H9 (cell line): ENCODE results near the gene STARD3. TPM values are rescaled to one million over a fixed set of nuclear protein-coding genes. Genes with fewer than 3 reads are reported as not detected.

Experiments used
- DNase-seq: peaks from one replicate; pipeline ENCODE4 v3.0.0-alpha.2; 2017
- H2AFZ ChIP-seq: one replicate; pipeline ENCODE4 v1.6.1; 2013; ENCODE audit warnings: mild to moderate bottlenecking, low read length, control low read depth, moderate library complexity
- H2AK5ac ChIP-seq: 2 replicates; pipeline ENCODE4 v1.6.1; 2013; ENCODE audit warnings: low read length, control low read depth, mixed read lengths; ENCODE audit not compliant: insufficient read length
- H2BK120ac ChIP-seq: one replicate; pipeline ENCODE4 v1.6.1; 2013; ENCODE audit warnings: low read depth, mild to moderate bottlenecking, low read length, control low read depth, inconsistent platforms; ENCODE audit not compliant: poor library complexity, severe bottlenecking
- H2BK12ac ChIP-seq: 2 replicates; pipeline ENCODE4 v1.6.1; 2013; ENCODE audit warnings: low read length, control low read depth, mixed read lengths, low read depth; ENCODE audit not compliant: insufficient read length
- H2BK15ac ChIP-seq: 2 replicates; pipeline ENCODE4 v1.6.1; 2013; ENCODE audit warnings: low read depth, low read length, control low read depth
- H2BK20ac ChIP-seq: one replicate; pipeline ENCODE4 v1.6.1; 2013; ENCODE audit warnings: low read depth, mild to moderate bottlenecking, low read length, control low read depth, inconsistent platforms; ENCODE audit not compliant: poor library complexity, severe bottlenecking
- H2BK5ac ChIP-seq: 2 replicates; pipeline ENCODE4 v1.6.1; 2013; ENCODE audit warnings: low read length, control low read depth, mixed read lengths; ENCODE audit not compliant: insufficient read length
- H3K14ac ChIP-seq: 2 replicates; pipeline ENCODE4 v1.6.1; 2013; ENCODE audit warnings: low read length, control low read depth; ENCODE audit not compliant: insufficient read depth
- H3K18ac ChIP-seq: 2 replicates; pipeline ENCODE4 v1.6.1; 2013; ENCODE audit warnings: low read depth, mild to moderate bottlenecking, mixed read lengths, low read length, control low read depth; ENCODE audit not compliant: insufficient read length
- H3K23ac ChIP-seq: 2 replicates; pipeline ENCODE4 v1.6.1; 2013; ENCODE audit warnings: low read length, control low read depth, mixed read lengths, low read depth; ENCODE audit not compliant: insufficient read length
- H3K23me2 ChIP-seq: 2 replicates; pipeline ENCODE4 v1.6.1; 2013; ENCODE audit warnings: low read depth, mild to moderate bottlenecking, mixed read lengths, low read length, control low read depth; ENCODE audit not compliant: insufficient read length, poor library complexity, severe bottlenecking
- H3K27ac ChIP-seq: 2 replicates; pipeline ENCODE4 v1.5.1; 2013; ENCODE audit warnings: low read length, control low read depth, mixed read lengths, low read depth; ENCODE audit not compliant: insufficient read length
- H3K27me3 ChIP-seq: 2 replicates; pipeline ENCODE4 v1.6.1; 2013; ENCODE audit warnings: low read length, control low read depth, inconsistent platforms; ENCODE audit not compliant: insufficient read depth
- H3K4ac ChIP-seq: 2 replicates; pipeline ENCODE4 v1.6.1; 2013; ENCODE audit warnings: low read depth, mild to moderate bottlenecking, control low read depth, inconsistent platforms, low read length, moderate library complexity
- H3K4me1 ChIP-seq: 2 replicates; pipeline ENCODE4 v1.6.1; 2013; ENCODE audit warnings: low read length, control low read depth, inconsistent platforms; ENCODE audit not compliant: insufficient read depth
- H3K4me2 ChIP-seq: 2 replicates; pipeline ENCODE4 v1.6.1; 2013; ENCODE audit warnings: low read length, control low read depth, mixed read lengths; ENCODE audit not compliant: insufficient read length, insufficient read depth
- H3K56ac ChIP-seq: 2 replicates; pipeline ENCODE4 v1.6.1; 2013; ENCODE audit warnings: low read depth, mild to moderate bottlenecking, mixed read lengths, low read length, control low read depth; ENCODE audit not compliant: insufficient read length
- H3K79me1 ChIP-seq: 2 replicates; pipeline ENCODE4 v1.6.1; 2013; ENCODE audit warnings: low read depth, mild to moderate bottlenecking, moderate library complexity, low read length, control low read depth, inconsistent platforms; ENCODE audit not compliant: insufficient read depth, poor library complexity, severe bottlenecking
- H3K79me2 ChIP-seq: 2 replicates; pipeline ENCODE4 v1.6.1; 2013; ENCODE audit warnings: low read length, control low read depth, inconsistent platforms; ENCODE audit not compliant: insufficient read depth
- H3K9ac ChIP-seq: 2 replicates; pipeline ENCODE4 v1.6.1; 2013; ENCODE audit warnings: low read length, control low read depth, mixed read lengths; ENCODE audit not compliant: insufficient read length; ENCODE audit errors: extremely low read depth
- H3K9me3 ChIP-seq: one replicate; pipeline ENCODE4 v1.6.1; 2013; ENCODE audit warnings: low read depth, low read length, inconsistent platforms; ENCODE audit not compliant: control insufficient read depth
- H3T11ph ChIP-seq: one replicate; pipeline ENCODE4 v1.6.1; 2013; ENCODE audit warnings: mild to moderate bottlenecking, low read length, control low read depth, inconsistent platforms
- H4K20me1 ChIP-seq: one replicate; pipeline ENCODE4 v1.6.1; 2013; ENCODE audit not compliant: control insufficient read depth, insufficient read length, insufficient read depth
- H4K5ac ChIP-seq: 2 replicates; pipeline ENCODE4 v1.6.1; 2013; ENCODE audit warnings: low read depth, mild to moderate bottlenecking, mixed read lengths, low read length, control low read depth; ENCODE audit not compliant: insufficient read length
- H4K8ac ChIP-seq: replicated peaks from 2 replicates; pipeline ENCODE4 v1.6.1; 2013; ENCODE audit warnings: low read length, control low read depth, mixed read lengths, low read depth; ENCODE audit not compliant: insufficient read length
- H4K91ac ChIP-seq: 2 replicates; pipeline ENCODE4 v1.6.1; 2013; ENCODE audit warnings: low read depth, mild to moderate bottlenecking, moderate library complexity, mixed read lengths, low read length, control low read depth; ENCODE audit not compliant: insufficient read length
- H3K27ac Mint-ChIP-seq, 3 experiments: 2 replicates in 2 of 3; 3 replicates in 1 of 3; pipeline ENCODE4 v1.8.0; 2020 to 2021; ENCODE audit warnings: mixed read lengths in 3 of 3, mild to moderate bottlenecking in 1 of 3, moderate library complexity in 1 of 3
- H3K27me3 Mint-ChIP-seq: 2 replicates; pipeline ENCODE4 v1.8.0; 2021; ENCODE audit warnings: low read depth, mild to moderate bottlenecking, moderate library complexity, mixed read lengths
- H3K36me3 Mint-ChIP-seq, 3 experiments: 2 replicates in 2 of 3; 3 replicates in 1 of 3; pipeline ENCODE4 v1.8.0; 2020 to 2021; ENCODE audit warnings: low read depth in 3 of 3, mixed read lengths in 3 of 3; ENCODE audit not compliant: insufficient read depth in 1 of 3
- H3K4me1 Mint-ChIP-seq, 2 experiments: 2 replicates each; pipeline ENCODE4 v1.8.0; 2020; ENCODE audit warnings: mixed read lengths in 2 of 2
- H3K4me3 Mint-ChIP-seq, 2 experiments: 2 replicates in 1 of 2; 3 replicates in 1 of 2; pipeline ENCODE4 v1.8.0; 2020 to 2021; ENCODE audit warnings: mild to moderate bottlenecking in 2 of 2, mixed read lengths in 2 of 2, moderate library complexity in 1 of 2
- H3K9me3 Mint-ChIP-seq, 2 experiments: 2 replicates in 1 of 2; 3 replicates in 1 of 2; pipeline ENCODE4 v1.8.0; 2020; ENCODE audit warnings: mild to moderate bottlenecking in 2 of 2, mixed read lengths in 2 of 2, moderate library complexity in 1 of 2
- WGBS: extraction: QIAGEN DNeasy Blood & Tissue Kit; methylation state at CpG from one replicate; pipeline ENCODE4 v1.1.7; 2013; ENCODE audit warnings: missing lambda C conversion rate, low lambda C conversion rate, mixed read lengths; ENCODE audit not compliant: insufficient read length; ENCODE audit errors: extremely low coverage; 5-methylcytosine and 5-hydroxymethylcytosine counted together
- total RNA-seq: library from RNA; stranded (reverse); gene quantifications from 2 replicates; pipeline ENCODE4 v1.2.1, GENCODE V29; 2021
- TF ChIP-seq, protein P1 (sequence below): fragments of 200-600 bp; sonication (generic); conservative IDR thresholded peaks from 3 replicates; pipeline ENCODE4 v1.8.0; 2021; ENCODE audit warnings: antibody characterized with exemption, mild to moderate bottlenecking

Gene STARD3
- total RNA-seq, 1 experiment from 2014 or later, result 51.3 TPM

- Histone ChIP-seq H2BK12ac (no peak within 1 kb of the TSS), H3K18ac (no peak within 1 kb of the TSS), H3K56ac (no peak within 1 kb of the TSS), H3K27ac (no peak within 1 kb of the TSS), H3K4ac (no peak within 1 kb of the TSS), H3K23ac (no peak within 1 kb of the TSS), H3K23me2 (peaks cover 6% of the 10 kb centered on the region), H3K27me3 (peaks cover 3% of the 10 kb centered on the region; the same call in 1 of the 2 replicates), H2BK15ac (no peak within 1 kb of the TSS), H3K4me1 (peaks cover 6% of the 10 kb centered on the region; the same call in 1 of the 2 replicates), H4K8ac (no peak within 1 kb of the TSS), H2BK5ac (no peak within 1 kb of the TSS), H3T11ph (no peak within 1 kb of the TSS), H3K9me3 (no peaks in the 10 kb centered on the region), H4K5ac (no peak within 1 kb of the TSS), H2BK120ac (no peak within 1 kb of the TSS), H2AFZ (no peak within 1 kb of the TSS), H3K4me2 (peak within 1 kb of the TSS; percentile 65), H3K9ac (no peak within 1 kb of the TSS), H3K14ac (0 out of 2 replicates have a peak within 1 kb of the TSS, but pooled peaks have one; percentile 44), H2BK20ac (no peak within 1 kb of the TSS), H4K91ac (no peak within 1 kb of the TSS), H4K20me1 (no peaks in the 10 kb centered on the region), H3K79me2 (no peaks in the 10 kb centered on the region), H2AK5ac (no peak within 1 kb of the TSS), H3K79me1 (no peaks in the 10 kb centered on the region)
- WGBS, result no CpG with 5 or more reads among the region's 85 CpGs
- peaks cover 70% of the 10 kb centered on the region for H3K27me3 Mint-ChIP-seq
- peak within 1 kb of the TSS; percentile 56 to 79 for H3K4me3 Mint-ChIP-seq
- no peaks in the 10 kb centered on the region; a peak in 1 of 7 replicates for H3K36me3 Mint-ChIP-seq
- H3K4me1 Mint-ChIP-seq, result peaks cover 41 to 46% of the 10 kb centered on the region in 2 experiments
- peak within 1 kb of the TSS in 1 of 3 experiments; percentile 74; a peak in 2 of 7 replicates for H3K27ac Mint-ChIP-seq
- H3K9me3 Mint-ChIP-seq, result no peaks in the 10 kb centered on the region; a peak in 1 of 5 replicates
- TF ChIP-seq, protein P1, sequence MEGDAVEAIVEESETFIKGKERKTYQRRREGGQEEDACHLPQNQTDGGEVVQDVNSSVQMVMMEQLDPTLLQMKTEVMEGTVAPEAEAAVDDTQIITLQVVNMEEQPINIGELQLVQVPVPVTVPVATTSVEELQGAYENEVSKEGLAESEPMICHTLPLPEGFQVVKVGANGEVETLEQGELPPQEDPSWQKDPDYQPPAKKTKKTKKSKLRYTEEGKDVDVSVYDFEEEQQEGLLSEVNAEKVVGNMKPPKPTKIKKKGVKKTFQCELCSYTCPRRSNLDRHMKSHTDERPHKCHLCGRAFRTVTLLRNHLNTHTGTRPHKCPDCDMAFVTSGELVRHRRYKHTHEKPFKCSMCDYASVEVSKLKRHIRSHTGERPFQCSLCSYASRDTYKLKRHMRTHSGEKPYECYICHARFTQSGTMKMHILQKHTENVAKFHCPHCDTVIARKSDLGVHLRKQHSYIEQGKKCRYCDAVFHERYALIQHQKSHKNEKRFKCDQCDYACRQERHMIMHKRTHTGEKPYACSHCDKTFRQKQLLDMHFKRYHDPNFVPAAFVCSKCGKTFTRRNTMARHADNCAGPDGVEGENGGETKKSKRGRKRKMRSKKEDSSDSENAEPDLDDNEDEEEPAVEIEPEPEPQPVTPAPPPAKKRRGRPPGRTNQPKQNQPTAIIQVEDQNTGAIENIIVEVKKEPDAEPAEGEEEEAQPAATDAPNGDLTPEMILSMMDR, result peak; percentile 77
- DNase-seq, result peak; percentile 81
Observed at GRCh38 chr17:39667945-39668924, 31.3 kb downstream of the STARD3 start, which contains the start of gene PNMT. Gene PNMT (plus strand): TSS chr17:39668453. CDS start chr17:39668476, 23 bp downstream.
